K562 (cell line): ENCODE data around the gene CSDE1. TPM values are rescaled to one million over a fixed set of nuclear protein-coding genes. Genes with fewer than 3 reads are reported as not detected.

ENCODE experiments used
- EP300 ChIP-seq: IDR thresholded peaks from 2 replicates; pipeline ENCODE4 v1.6.1; 2012; ENCODE audit warnings: low read length, improper control_type of control experiment
- HOXB6 ChIP-seq: fragments of 250-450 bp; sonication (Bioruptor Pico); IDR thresholded peaks from 2 replicates; pipeline ENCODE4 v1.5.1; 2022; ENCODE audit warnings: mild to moderate bottlenecking, borderline replicate concordance
- HSF4 ChIP-seq: fragments of 250-450 bp; sonication (Bioruptor Pico); IDR thresholded peaks from 2 replicates; pipeline ENCODE4 v2.1.2; 2022; ENCODE audit warnings: mild to moderate bottlenecking, moderate library complexity, borderline replicate concordance
- RHOXF2B ChIP-seq: fragments of 250-450 bp; sonication (Bioruptor Pico); conservative IDR thresholded peaks from 2 replicates; pipeline ENCODE4 v1.5.1; 2021
- YBX1 ChIP-seq: fragments of 450-650 bp; IDR thresholded peaks from 2 replicates; pipeline ENCODE4 v1.7.1; 2016; ENCODE audit warnings: mild to moderate bottlenecking
- ZNF165 ChIP-seq: fragments of 250-450 bp; sonication (Bioruptor Pico); IDR thresholded peaks from 2 replicates; pipeline ENCODE4 v1.4.0; 2020; ENCODE audit warnings: borderline replicate concordance
- polyA plus RNA-seq, 8 experiments: library from polyadenylated mRNA; depleted of rRNA in 4 of 8; stranded (reverse) in 5 of 8; unstranded in 3 of 8; fragments of >200 nt; fragmentation: Nextera tagmentation in 2 of 8; fragmentation: Illumina TruSeq in 1 of 8; extraction: Ambion mirVana in 2 of 8; extraction: Trizol in 1 of 8; gene quantifications; 2 replicates each; pipeline versions ENCODE4 v1.2.1 to v1.2.3, GENCODE V29; 2011 to 2014; ENCODE audit warnings: inconsistent platforms in 1 of 8, missing spikeins in 1 of 8
- total RNA-seq, 7 experiments: library from RNA; depleted of rRNA in 6 of 7; stranded (reverse); fragments of >200 nt in 6 of 7; fragmentation: Illumina TruSeq in 2 of 7; extraction: Trizol in 2 of 7; gene quantifications; 2 replicates each; pipeline versions ENCODE4 v1.2.1 to v1.2.3, GENCODE V29; 2011 to 2021; ENCODE audit warnings: low replicate concordance in 1 of 7
- TF ChIP-seq, protein P1 (sequence below), 3 experiments: fragments of 200-800 bp in 1 of 3; fragments of 250-450 bp in 1 of 3; fragments of 450-650 bp in 1 of 3; sonication (Bioruptor Pico) in 1 of 3; sonication (Bioruptor generic) in 1 of 3; formaldehyde crosslinking in 1 of 3; IDR thresholded peaks; 2 replicates each; pipeline versions ENCODE4 v1.6.1 to v1.8.0; 2016 to 2022; ENCODE audit warnings: mild to moderate bottlenecking in 2 of 3, missing genetic modification characterization in 2 of 3, missing compliant biosample characterization in 1 of 3, moderate library complexity in 1 of 3
- TF ChIP-seq, protein P2 (sequence below): fragments of 450-650 bp; IDR thresholded peaks from 2 replicates; pipeline ENCODE4 v1.6.1; 2016; ENCODE audit warnings: antibody characterized with exemption
- TF ChIP-seq, protein P3 (sequence below): fragments of 450-650 bp; conservative IDR thresholded peaks from 2 replicates; pipeline ENCODE4 v1.6.1; 2016; ENCODE audit warnings: missing genetic modification characterization, low read depth, mild to moderate bottlenecking, missing compliant biosample characterization, moderate library complexity
- TF ChIP-seq, protein P4 (sequence below), 2 experiments: fragments of 450-650 bp in 1 of 2; IDR thresholded peaks; 2 replicates each; pipeline ENCODE4 v1.6.1; 2011 to 2017; ENCODE audit warnings: low read depth in 2 of 2, antibody characterized with exemption in 1 of 2, borderline replicate concordance in 1 of 2, low read length in 1 of 2, mild to moderate bottlenecking in 1 of 2, mixed read lengths in 1 of 2; ENCODE audit not compliant: control insufficient read depth in 1 of 2

Gene CSDE1
- total and polyA plus RNA-seq, 9 of the 15 experiments (the other 6 are each of a cell fraction or from before 2014, with no cell fraction given): 174 to 538 (median 403) TPM

DNA sequence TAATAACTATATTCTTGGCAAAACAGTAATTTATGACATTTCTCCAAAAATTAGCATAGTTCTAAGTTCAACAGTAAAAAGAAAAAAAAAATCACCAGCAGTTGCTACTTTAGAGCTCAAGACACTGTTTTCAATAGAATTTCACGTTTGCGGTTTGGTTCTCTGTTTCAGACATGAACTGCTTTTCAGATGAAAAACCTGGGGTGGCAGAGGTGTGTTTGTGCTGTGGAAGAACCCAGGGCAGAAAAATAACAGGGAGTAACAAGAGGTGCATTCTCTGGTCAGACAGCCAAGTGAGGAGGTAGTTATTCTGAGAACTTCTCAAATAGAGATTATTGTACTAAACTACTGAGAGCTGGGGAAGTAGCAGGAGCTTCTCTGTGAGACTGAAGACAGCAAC, 50.2 kb downstream of the CSDE1 start (continued):
- TF ChIP-seq, protein P1, sequence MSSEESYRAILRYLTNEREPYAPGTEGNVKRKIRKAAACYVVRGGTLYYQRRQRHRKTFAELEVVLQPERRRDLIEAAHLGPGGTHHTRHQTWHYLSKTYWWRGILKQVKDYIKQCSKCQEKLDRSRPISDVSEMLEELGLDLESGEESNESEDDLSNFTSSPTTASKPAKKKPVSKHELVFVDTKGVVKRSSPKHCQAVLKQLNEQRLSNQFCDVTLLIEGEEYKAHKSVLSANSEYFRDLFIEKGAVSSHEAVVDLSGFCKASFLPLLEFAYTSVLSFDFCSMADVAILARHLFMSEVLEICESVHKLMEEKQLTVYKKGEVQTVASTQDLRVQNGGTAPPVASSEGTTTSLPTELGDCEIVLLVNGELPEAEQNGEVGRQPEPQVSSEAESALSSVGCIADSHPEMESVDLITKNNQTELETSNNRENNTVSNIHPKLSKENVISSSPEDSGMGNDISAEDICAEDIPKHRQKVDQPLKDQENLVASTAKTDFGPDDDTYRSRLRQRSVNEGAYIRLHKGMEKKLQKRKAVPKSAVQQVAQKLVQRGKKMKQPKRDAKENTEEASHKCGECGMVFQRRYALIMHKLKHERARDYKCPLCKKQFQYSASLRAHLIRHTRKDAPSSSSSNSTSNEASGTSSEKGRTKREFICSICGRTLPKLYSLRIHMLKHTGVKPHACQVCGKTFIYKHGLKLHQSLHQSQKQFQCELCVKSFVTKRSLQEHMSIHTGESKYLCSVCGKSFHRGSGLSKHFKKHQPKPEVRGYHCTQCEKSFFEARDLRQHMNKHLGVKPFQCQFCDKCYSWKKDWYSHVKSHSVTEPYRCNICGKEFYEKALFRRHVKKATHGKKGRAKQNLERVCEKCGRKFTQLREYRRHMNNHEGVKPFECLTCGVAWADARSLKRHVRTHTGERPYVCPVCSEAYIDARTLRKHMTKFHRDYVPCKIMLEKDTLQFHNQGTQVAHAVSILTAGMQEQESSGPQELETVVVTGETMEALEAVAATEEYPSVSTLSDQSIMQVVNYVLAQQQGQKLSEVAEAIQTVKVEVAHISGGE (CRISPR knock-in tag; IDR thresholded peaks at IDR 0.05): no peak
- TF ChIP-seq ZNF165 (no peak), HSF4 (CRISPR knock-in tag) (no peak), YBX1 (no peak), HOXB6 (CRISPR knock-in tag) (no peak), EP300 (no peak), RHOXF2B (no peak)
- TF ChIP-seq, protein P2, sequence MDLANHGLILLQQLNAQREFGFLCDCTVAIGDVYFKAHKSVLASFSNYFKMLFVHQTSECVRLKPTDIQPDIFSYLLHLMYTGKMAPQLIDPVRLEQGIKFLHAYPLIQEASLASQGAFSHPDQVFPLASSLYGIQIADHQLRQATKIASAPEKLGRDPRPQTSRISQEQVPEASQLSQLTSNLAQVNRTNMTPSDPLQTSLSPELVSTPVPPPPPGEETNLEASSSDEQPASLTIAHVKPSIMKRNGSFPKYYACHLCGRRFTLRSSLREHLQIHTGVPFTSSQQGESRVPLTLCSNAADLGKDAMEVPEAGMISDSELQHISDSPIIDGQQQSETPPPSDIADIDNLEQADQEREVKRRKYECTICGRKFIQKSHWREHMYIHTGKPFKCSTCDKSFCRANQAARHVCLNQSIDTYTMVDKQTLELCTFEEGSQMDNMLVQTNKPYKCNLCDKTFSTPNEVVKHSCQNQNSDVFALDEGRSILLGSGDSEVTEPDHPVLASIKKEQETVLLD: no peak
- TF ChIP-seq, protein P3, sequence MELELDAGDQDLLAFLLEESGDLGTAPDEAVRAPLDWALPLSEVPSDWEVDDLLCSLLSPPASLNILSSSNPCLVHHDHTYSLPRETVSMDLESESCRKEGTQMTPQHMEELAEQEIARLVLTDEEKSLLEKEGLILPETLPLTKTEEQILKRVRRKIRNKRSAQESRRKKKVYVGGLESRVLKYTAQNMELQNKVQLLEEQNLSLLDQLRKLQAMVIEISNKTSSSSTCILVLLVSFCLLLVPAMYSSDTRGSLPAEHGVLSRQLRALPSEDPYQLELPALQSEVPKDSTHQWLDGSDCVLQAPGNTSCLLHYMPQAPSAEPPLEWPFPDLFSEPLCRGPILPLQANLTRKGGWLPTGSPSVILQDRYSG (tag): no peak
- TF ChIP-seq, protein P4, sequence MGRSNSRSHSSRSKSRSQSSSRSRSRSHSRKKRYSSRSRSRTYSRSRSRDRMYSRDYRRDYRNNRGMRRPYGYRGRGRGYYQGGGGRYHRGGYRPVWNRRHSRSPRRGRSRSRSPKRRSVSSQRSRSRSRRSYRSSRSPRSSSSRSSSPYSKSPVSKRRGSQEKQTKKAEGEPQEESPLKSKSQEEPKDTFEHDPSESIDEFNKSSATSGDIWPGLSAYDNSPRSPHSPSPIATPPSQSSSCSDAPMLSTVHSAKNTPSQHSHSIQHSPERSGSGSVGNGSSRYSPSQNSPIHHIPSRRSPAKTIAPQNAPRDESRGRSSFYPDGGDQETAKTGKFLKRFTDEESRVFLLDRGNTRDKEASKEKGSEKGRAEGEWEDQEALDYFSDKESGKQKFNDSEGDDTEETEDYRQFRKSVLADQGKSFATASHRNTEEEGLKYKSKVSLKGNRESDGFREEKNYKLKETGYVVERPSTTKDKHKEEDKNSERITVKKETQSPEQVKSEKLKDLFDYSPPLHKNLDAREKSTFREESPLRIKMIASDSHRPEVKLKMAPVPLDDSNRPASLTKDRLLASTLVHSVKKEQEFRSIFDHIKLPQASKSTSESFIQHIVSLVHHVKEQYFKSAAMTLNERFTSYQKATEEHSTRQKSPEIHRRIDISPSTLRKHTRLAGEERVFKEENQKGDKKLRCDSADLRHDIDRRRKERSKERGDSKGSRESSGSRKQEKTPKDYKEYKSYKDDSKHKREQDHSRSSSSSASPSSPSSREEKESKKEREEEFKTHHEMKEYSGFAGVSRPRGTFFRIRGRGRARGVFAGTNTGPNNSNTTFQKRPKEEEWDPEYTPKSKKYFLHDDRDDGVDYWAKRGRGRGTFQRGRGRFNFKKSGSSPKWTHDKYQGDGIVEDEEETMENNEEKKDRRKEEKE (IDR thresholded peaks at IDR 0.05; ENCODE audit: borderline replicate concordance in 1 of 2, control insufficient read depth in 1 of 2, low read depth in 2 of 2, low read length in 1 of 2): no peak
